SK-N-MC (cell line): ENCODE measurements around the gene SNAI1.

Source experiments
- EZH2 ChIP-seq: fragments of 200-600 bp; sonication (generic); IDR thresholded peaks from one replicate; pipeline ENCODE4 v1.6.1; 2017; ENCODE audit warnings: antibody characterized with exemption
- POLR2AphosphoS5 ChIP-seq: IDR thresholded peaks from 2 replicates; pipeline ENCODE4 v1.6.1; 2012; ENCODE audit warnings: mild to moderate bottlenecking, low read depth, low read length, borderline replicate concordance

DNA sequence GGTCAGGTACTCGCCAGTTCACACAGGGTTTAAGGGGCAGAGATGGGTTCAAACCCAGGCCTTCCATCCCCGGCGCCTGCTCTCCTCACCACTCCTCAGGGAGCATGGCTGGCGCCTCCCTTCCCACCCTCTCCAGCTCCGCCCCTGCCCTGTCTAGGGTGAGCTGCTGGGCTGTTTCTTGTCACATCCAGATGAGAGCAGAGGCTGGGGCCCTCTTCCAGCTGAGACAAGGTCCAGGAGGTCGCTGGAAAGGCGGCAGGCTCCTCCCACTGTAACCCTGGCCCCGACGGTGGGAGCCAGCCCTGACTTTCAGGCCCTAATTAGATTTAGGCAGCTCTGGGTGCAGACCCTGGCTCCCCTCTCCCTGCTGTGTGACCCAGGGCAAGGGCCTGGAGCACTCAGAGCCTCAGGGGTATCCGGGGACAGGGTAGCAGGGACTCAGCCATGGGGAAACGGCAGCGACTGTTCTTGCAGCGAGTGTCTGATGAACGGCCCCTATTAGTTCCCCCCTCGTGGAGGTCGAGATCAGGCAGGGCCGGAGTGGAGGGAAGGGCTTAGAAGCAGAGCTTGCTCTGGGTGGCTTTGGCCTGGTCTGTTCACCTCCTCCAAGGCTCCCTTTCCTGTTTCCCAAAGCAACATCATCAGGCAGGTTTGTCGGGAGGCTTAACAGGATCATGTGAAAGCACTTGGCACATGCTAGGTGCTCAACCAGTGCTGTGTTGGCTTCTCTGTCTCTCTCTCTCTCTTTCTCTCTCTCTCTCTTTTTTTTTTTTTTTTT, 33.4 kb downstream of the SNAI1 start:
- no peak for TF ChIP-seq POLR2AphosphoS5
- TF ChIP-seq EZH2, result no peak
